Measurements from ENCODE around the gene STK17A. TPM values are rescaled to one million over a fixed set of nuclear protein-coding genes. Genes with fewer than 3 reads are reported as not detected.

Gene STK17A
- polyA plus RNA-seq, 1 of the 3 experiments (the other 2 are of a cell fraction) = 47.8 TPM

DNA sequence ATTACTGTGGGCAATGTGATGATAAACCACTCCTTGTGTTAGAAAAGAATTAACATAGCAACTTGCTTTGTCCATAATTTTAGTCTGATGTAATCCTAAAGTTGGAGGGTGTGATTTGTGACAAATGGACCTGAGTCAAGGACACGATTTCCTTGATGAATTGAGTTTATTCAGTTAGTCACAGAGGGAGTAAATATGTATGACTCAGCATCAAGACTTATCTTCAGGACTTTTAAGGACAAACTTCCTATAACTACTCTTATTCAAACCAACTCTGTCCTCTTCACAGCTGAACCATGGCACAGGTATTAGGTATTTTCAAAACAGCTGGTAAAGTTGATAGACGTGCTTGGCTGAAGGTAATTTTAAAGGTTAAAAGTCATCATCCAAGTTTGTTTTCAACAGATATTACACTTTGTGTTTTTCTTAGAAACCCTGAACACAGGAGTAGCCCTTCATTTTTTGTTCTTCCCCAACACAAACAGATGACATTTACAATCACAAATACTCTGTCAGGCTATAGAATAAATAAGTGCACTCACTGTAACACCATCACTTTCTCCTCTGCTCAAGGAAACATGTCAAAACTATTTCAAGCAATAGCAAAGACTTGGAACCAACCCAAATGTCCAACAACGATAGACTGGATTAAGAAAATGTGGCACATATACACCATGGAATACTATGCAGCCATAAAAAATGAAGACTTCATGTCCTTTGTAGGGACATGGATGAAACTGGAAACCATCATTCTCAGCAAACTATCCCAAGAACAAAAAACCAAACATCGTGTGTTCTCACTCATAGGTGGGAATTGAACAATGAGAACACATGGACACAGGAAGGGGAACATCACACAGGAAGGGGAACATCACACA lies 91.9 kb downstream of the STK17A start (continued):
- peak; percentile 40; the same call in 1 of the 2 replicates for TF ChIP-seq ZBTB33 (IDR thresholded peaks at IDR 0.05; ENCODE audit: borderline replicate concordance, low read depth)
- peak; percentile 76; the same call in 1 of the 2 replicates for TF ChIP-seq TEAD4 (IDR thresholded peaks at IDR 0.05; ENCODE audit: borderline replicate concordance, insufficient read depth)
- TF ChIP-seq RFX5 (IDR thresholded peaks at IDR 0.05; ENCODE audit: low read length) = no peak
- peak; percentile 86 for TF ChIP-seq TCF12 (IDR thresholded peaks at IDR 0.05)
- TF ChIP-seq POLR2AphosphoS5 (IDR thresholded peaks at IDR 0.05; ENCODE audit: low read depth, low read length) = peak; percentile 63; the same call in 1 of the 2 replicates
- TF ChIP-seq, protein P1, sequence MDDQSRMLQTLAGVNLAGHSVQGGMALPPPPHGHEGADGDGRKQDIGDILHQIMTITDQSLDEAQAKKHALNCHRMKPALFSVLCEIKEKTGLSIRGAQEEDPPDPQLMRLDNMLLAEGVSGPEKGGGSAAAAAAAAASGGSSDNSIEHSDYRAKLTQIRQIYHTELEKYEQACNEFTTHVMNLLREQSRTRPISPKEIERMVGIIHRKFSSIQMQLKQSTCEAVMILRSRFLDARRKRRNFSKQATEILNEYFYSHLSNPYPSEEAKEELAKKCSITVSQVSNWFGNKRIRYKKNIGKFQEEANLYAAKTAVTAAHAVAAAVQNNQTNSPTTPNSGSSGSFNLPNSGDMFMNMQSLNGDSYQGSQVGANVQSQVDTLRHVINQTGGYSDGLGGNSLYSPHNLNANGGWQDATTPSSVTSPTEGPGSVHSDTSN (IDR thresholded peaks at IDR 0.05) = peak; percentile 98
- peak; percentile 81 for TF ChIP-seq FOXM1 (IDR thresholded peaks at IDR 0.05; ENCODE audit: low read depth)

Other genes starting within 250 kb of the STK17A start
- gene COA1, start 146.4 kb downstream of the STK17A start, polyA plus RNA-seq (2012; rRNA removed) = 42.8 and 66.3 TPM in 2 replicates
- gene BLVRA, start 175.6 kb downstream of the STK17A start, polyA plus RNA-seq (2012; rRNA removed) = 111 and 123 TPM in 2 replicates